Activated CD4-positive, alpha-beta memory T cell treated with anti-CD3 and anti-CD28 coated beads, Interleukin-2, amount 10 ng/mL, durations not matched to agents 7 days and 5 days (primary cell): ENCODE results near the gene GID4. TPM values are rescaled to one million over a fixed set of nuclear protein-coding genes. Genes with fewer than 3 reads are reported as not detected.
"Not testable (repeated sequence)": the region's sequence is repeated elsewhere in the genome, so short reads cannot be mapped to it uniquely, and the experiment has no call there.

Experiments
- CTCF ChIA-PET: fragments of 350-600 bp; sonication (Branson Sonifier 250); formaldehyde crosslinking; loops from one replicate; lab custom pipeline; 2021; ENCODE audit warnings: antibody characterized with exemption, inconsistent platforms; lab: Charles Lee
- POLR2A ChIA-PET: fragments of 350-600 bp; sonication (Branson Sonifier 250); formaldehyde crosslinking; loops from one replicate; lab custom pipeline; 2021; ENCODE audit warnings: antibody characterized with exemption; lab: Charles Lee
- DNase-seq: peaks from one replicate; pipeline ENCODE4 v3.0.0-alpha.2; 2020
- H3K27ac Mint-ChIP-seq: one replicate; pipeline ENCODE4 v1.8.0; 2021; ENCODE audit warnings: mild to moderate bottlenecking, mixed read lengths
- H3K27me3 Mint-ChIP-seq: one replicate; pipeline ENCODE4 v1.8.0; 2021; ENCODE audit warnings: mixed read lengths
- H3K36me3 Mint-ChIP-seq: one replicate; pipeline ENCODE4 v1.8.0; 2021; ENCODE audit warnings: low read depth, mixed read lengths
- H3K4me1 Mint-ChIP-seq: one replicate; pipeline ENCODE4 v1.8.0; 2021; ENCODE audit warnings: mixed read lengths
- H3K4me3 Mint-ChIP-seq: one replicate; pipeline ENCODE4 v1.8.0; 2021; ENCODE audit warnings: mild to moderate bottlenecking, mixed read lengths
- H3K9me3 Mint-ChIP-seq: one replicate; pipeline ENCODE4 v1.8.0; 2021; ENCODE audit warnings: mixed read lengths
- total RNA-seq, 2 experiments: library from RNA; stranded (reverse); gene quantifications; one replicate each; pipeline ENCODE4 v1.2.3, GENCODE V29; 2021

The GID4 gene
- 10 to 100 TPM in 1 of 2 experiments, 1 to 10 TPM in 1; 9.3 to 10.2 TPM for total RNA-seq

DNA sequence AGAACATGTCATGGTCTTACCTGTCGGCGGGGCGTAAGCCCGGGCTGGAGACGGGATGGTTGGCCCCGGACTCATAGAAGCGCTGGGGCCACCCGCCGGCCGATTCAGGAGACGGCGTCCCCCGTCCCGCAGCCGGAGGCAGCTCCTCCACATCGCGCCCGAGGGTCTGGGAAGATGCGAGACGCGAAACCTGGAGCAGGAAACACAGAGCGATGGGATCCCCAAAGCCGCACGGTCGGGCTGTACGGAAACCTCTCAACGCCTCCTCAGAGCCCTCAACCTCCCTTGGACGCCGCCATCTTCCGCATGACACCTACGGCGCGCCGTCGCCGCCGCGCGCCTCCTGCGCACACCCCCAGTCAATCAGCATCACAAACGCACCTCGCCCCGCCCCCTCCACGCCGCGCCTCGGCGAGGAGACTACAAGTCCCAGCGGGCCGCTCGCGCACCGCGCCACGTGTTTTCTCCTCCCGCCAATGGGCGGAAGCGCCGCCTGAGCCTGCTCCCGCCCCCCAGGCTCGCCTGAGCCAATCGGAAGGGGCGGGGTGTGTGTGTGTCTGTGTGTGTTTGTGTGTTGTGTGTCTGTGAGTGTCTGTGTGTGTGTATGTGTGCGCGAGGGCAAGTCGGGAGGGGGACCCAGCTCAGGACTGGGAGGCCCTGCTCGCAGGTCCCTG lies at the start of gene GID4, which contains the start of gene ATPAF2:
TSS of gene GID4 (plus strand) at position 548 of the 674 bp plus-strand sequence. CDS start at position 605, 57 bp downstream.
TSS of gene ATPAF2 (minus strand) at position 308 of the 674 bp plus-strand sequence. CDS start at position 153, 155 bp downstream.
- CTCF ChIA-PET, result interaction anchor here (1.0 kb wide), 1 partner anchor 120 kb away, joined by 3 read pairs; no protein-coding TSS in a partner anchor
- Mint-ChIP-seq H3K4me1 (peaks cover 47% of the 10 kb centered on the region), H3K27me3 (no peaks in the 10 kb centered on the region), H3K9me3 (no peaks in the 10 kb centered on the region), H3K4me3 (peak within 1 kb of the TSS; percentile 95), H3K36me3 (peaks cover 12% of the 10 kb centered on the region), H3K27ac (peak within 1 kb of the TSS; percentile 85)
- POLR2A ChIA-PET, result interaction anchor here (0.8 to 1.7 kb wide), 5 partner anchors 9 to 203 kb away, joined by 3 to 7 read pairs (median 3); partner anchors contain the start of genes DRC3 and SREBF1
- DNase-seq, result peak; percentile 100

DNA sequence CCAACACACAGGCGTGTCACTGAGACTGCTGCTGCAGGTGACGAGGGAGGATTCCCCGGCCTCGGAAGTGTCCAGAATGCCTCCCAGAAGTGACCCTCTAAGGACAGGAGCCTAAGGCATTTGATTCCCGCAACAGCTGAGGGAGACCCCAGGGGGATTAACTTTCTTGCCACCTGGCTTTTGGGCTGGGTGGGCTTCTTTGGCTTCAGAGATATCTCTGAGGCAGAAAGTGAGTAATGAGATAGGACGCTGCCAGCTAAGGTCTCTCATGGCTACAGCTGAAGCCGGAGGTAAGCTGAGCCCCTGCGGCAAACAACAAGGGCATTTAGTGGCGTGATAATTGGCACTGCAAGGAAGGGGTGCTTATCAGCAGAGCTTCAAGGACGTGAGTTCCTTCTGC lies 49.6 kb upstream of the GID4 start:
- Mint-ChIP-seq H3K36me3 (no peaks in the 10 kb centered on the region), H3K4me1 (no peaks in the 10 kb centered on the region), H3K27ac (no peak overlapping the region), H3K4me3 (no peak overlapping the region), H3K9me3 (no peaks in the 10 kb centered on the region), H3K27me3 (no peaks in the 10 kb centered on the region)
- DNase-seq, result no peak
- POLR2A ChIA-PET, result no interaction called here
- CTCF ChIA-PET, result no interaction called here

DNA sequence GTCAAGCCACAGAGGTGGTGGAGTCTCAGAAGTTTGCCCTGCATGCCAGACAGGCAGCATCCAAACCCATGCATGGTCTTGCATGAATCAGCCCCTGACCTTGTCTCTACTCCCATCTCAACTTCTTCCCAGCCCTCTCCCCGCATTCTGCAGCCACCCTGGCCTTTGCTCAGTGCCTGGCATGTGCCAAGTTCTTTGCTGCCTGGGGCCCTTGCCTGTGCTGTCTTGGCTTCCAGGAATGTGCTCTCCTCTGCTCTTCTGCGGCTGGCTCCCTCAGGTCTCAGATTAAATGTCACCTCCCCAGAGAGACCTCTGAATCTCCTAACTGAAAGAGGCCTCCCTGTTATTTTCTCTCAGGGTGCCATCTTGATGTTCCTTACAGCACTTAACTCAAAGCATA lies 48.9 kb upstream of the GID4 start:
- no peak overlapping the region for H3K27ac Mint-ChIP-seq
- no peaks in the 10 kb centered on the region for H3K36me3 Mint-ChIP-seq
- H3K27me3 Mint-ChIP-seq, result no peaks in the 10 kb centered on the region
- no peaks in the 10 kb centered on the region for H3K4me1 Mint-ChIP-seq
- ChIA-PET CTCF (no interaction called here), POLR2A (no interaction called here)
- H3K9me3 Mint-ChIP-seq, result no peaks in the 10 kb centered on the region
- no peak for DNase-seq
- H3K4me3 Mint-ChIP-seq, result no peak overlapping the region

DNA sequence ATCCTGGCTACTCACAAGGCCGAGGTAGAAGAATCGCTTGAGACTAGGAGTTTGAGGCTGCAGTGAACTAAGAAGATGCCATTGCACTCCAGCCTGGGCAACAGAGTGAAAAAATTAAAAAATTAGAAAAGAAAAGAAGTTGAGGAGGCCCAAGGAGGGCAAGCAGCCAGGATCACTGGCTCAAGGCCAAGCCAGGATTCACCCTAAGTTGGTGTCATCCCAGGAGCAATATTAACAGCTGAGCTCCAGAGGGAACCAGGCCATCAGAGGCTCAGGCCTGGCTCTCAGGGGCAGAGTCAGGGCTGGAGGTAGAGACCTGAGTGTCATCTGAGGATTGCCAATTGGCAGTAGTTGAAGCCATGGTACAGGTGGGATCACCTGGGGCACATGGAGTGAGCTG lies 45.8 kb upstream of the GID4 start:
- Mint-ChIP-seq H3K36me3 (no peaks in the 10 kb centered on the region), H3K27me3 (no peaks in the 10 kb centered on the region), H3K4me3 (no peak overlapping the region), H3K27ac (no peak overlapping the region), H3K9me3 (no peaks in the 10 kb centered on the region), H3K4me1 (no peaks in the 10 kb centered on the region)
- DNase-seq, result no peak
- ChIA-PET CTCF (no interaction called here), POLR2A (no interaction called here)

DNA sequence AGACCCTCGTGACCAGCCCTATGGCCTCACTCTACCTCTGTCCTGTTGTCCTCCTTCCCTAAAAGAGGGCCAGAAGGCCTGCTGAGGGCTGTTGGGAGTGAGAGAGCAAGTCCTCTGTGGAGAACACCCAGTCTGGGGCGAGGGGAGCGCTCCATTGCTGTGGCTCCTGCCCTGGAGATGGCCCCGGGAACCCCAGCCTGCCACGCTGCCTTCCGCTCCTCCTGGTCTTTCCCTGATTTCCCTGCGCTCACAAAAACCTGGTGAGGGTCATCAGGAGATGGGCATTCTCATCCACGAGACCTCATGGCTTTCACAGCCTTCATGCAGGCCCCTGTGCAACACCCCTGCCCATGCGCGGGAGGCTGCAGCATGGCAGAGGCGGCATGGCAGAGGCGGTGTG lies 45.4 kb upstream of the GID4 start:
- Mint-ChIP-seq H3K27ac (no peak overlapping the region), H3K4me3 (no peak overlapping the region), H3K36me3 (no peaks in the 10 kb centered on the region), H3K9me3 (no peaks in the 10 kb centered on the region), H3K4me1 (no peaks in the 10 kb centered on the region), H3K27me3 (no peaks in the 10 kb centered on the region)
- ChIA-PET POLR2A (no interaction called here), CTCF (no interaction called here)
- DNase-seq, result no peak

DNA sequence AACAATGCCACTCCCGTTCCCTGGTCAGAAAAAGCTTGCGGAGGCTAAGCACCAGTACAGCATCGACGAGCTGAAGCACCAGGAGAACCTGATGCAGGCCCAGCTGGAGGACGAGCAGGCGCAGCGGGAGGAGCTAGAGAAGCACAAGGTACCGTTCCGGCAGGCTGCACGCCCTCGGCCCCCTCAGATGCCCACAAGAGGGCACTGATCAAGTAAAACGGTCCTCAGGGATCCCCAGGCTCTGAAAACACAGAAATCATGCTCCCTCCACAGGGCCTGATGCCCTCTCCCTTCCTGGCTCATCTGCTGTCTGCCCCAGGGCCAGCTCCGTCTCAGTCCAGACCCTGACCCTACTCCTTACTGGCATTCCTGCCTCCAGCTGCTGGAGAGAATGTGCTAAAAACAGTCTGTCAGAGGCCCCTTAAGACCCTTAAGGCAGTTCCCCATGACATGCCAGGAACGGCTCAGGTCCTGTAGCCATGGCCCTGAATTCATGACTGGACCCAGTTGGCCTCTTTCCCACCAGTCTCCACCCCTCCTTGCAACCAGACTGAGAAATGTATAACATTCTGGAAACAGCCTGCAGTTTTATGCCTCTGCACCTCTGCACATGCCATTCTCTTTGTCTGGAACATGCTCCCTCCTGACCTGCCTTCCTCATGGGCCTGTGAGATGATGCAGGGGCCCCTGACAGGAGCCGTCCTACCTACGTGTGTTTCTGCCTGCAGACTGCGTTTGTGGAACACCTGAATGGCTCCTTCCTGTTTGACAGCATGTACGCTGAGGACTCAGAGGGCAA lies 44.7 kb upstream of the GID4 start:
- H3K4me3 Mint-ChIP-seq, result no peak overlapping the region
- ChIA-PET CTCF (interaction anchor here (1.0 kb wide), 1 partner anchor 39 kb away, joined by 9 read pairs; no protein-coding TSS in a partner anchor), POLR2A (no interaction called here)
- DNase-seq, result no peak
- H3K4me1 Mint-ChIP-seq, result no peaks in the 10 kb centered on the region
- H3K36me3 Mint-ChIP-seq, result no peaks in the 10 kb centered on the region
- H3K27me3 Mint-ChIP-seq, result no peaks in the 10 kb centered on the region
- no peak overlapping the region for H3K27ac Mint-ChIP-seq
- H3K9me3 Mint-ChIP-seq, result no peaks in the 10 kb centered on the region

DNA sequence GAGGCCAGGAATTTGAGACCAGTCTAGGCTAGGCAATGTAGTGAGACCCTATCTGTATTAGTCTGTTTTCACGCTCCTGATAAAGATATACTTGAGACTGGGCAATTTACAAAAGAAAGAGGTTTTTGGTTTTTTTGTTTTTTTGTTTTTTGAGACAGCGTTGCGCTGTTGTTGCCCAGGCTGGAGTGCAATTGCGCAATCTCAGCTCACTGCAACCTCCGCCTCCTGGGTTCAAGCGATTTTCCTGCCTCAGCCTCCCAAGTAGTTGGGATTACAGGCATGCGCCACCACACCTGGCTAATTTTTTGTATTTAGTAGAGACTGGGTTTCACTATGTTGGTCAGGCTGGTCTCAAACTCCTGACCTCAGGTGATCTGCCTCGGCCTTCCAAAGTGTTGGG lies 43.3 kb upstream of the GID4 start:
- CTCF ChIA-PET, H3K27ac Mint-ChIP-seq, H3K27me3 Mint-ChIP-seq, POLR2A ChIA-PET, DNase-seq, H3K4me3 Mint-ChIP-seq, H3K4me1 Mint-ChIP-seq, H3K36me3 Mint-ChIP-seq, H3K9me3 Mint-ChIP-seq: not testable (repeated sequence)

DNA sequence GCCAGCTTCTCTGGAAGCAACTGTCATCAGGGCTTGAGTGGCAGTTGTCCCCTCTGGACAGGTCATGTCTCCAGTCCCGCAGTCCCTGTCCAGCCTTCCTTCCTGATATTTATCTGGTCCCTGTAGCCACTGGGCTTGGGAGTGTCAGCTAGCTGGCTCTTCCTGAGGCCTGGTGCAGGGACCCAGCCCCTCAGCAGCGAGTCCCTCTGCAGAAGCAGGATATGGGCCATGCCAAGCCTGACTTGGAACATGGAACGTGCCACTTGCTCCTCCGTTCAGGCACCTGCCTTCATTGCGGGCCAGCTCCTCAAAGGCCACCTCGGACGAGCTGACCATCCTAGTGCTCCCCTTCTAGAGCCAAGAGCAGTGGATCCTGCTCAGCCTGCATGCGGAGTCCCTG lies 40.3 kb upstream of the GID4 start:
- Mint-ChIP-seq H3K4me1 (no peaks in the 10 kb centered on the region), H3K27ac (no peak overlapping the region), H3K27me3 (no peaks in the 10 kb centered on the region), H3K9me3 (no peaks in the 10 kb centered on the region), H3K36me3 (no peaks in the 10 kb centered on the region), H3K4me3 (no peak overlapping the region)
- DNase-seq, result no peak
- CTCF ChIA-PET, result no interaction called here
- POLR2A ChIA-PET, result no interaction called here

DNA sequence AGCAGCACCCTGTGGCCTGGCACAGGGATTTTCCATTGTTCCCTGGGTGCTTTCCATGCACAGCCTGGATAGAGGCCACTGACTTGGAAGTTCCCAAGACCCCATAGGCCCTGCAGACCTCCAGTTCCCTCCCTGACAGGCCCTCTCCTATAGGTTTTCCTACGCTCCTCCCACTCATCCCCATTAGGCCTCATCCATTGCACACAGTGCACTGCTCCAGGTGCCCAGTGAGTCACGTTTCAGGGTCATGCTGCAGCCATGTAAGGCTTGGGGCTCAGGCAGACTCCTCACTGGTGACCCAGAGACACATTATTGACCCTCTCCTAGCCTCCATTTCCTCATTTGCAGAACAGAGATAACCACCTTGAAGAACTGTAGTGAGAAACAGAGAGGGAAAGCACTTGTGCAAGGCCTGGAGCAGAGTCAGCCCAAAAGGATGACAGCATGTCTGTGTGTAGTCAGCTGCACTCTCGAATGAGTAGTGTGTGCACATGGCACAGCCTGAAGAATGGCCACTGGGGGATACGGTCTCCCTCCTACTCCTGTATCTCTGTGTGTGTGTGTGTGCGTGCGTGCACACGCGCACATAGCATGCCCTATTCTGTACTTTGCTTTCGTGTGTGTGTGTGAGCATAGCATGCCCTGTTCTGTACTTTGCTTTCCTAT lies 39.7 kb upstream of the GID4 start:
- Mint-ChIP-seq H3K27me3 (no peaks in the 10 kb centered on the region), H3K4me1 (no peaks in the 10 kb centered on the region), H3K9me3 (no peaks in the 10 kb centered on the region), H3K27ac (no peak overlapping the region), H3K4me3 (no peak overlapping the region), H3K36me3 (no peaks in the 10 kb centered on the region)
- POLR2A ChIA-PET, result no interaction called here
- CTCF ChIA-PET, result no interaction called here
- no peak for DNase-seq

DNA sequence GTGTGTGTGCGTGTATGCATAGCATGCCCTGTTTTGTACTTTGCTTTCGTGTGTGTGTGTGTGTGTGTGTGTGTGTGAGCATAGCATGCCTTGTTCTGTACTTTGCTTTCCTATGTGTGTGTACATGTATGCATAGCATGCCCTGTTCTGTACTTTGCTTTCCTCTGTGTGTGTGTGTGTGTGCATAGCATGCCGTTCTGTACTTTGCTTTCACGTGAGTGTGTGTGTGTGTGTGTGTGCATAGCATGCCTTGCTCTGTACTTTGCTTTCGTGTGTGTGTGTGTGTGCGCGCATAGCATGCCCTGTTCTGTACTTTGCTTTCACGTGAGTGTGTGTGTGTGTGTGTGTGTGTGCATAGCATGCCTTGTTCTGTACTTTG lies 39.2 kb upstream of the GID4 start:
- ChIA-PET CTCF (no interaction called here), POLR2A (no interaction called here)
- H3K36me3 Mint-ChIP-seq, result no peaks in the 10 kb centered on the region
- no peak overlapping the region for H3K4me3 Mint-ChIP-seq
- DNase-seq, result no peak
- H3K27me3 Mint-ChIP-seq, result no peaks in the 10 kb centered on the region
- no peak overlapping the region for H3K27ac Mint-ChIP-seq
- no peaks in the 10 kb centered on the region for H3K9me3 Mint-ChIP-seq
- peaks cover 2% of the 10 kb centered on the region for H3K4me1 Mint-ChIP-seq

DNA sequence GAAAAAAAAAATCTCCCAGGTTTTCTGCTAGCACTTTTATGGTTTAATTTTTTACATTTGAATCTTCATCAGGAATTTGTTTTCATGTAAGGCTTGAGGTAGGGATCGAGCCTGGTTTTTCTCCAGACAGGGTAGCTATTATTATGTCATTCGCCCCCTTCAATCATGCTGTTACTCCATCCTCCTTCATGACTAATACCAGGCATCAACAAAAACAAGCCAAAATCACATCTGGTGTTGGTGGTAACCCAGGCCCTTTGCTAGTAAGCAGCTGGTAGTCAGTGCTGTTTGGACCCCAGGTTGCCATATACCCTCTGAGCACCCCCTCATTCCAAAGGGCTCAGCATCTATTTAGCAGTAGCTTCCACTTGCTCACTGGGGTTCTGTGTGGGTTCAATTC lies 37.0 kb upstream of the GID4 start:
- no peaks in the 10 kb centered on the region for H3K36me3 Mint-ChIP-seq
- CTCF ChIA-PET, result no interaction called here
- H3K27me3 Mint-ChIP-seq, result no peaks in the 10 kb centered on the region
- POLR2A ChIA-PET, result no interaction called here
- no peak for DNase-seq
- no peak overlapping the region for H3K27ac Mint-ChIP-seq
- peaks cover 9% of the 10 kb centered on the region for H3K4me1 Mint-ChIP-seq
- H3K4me3 Mint-ChIP-seq, result no peak overlapping the region
- no peaks in the 10 kb centered on the region for H3K9me3 Mint-ChIP-seq

DNA sequence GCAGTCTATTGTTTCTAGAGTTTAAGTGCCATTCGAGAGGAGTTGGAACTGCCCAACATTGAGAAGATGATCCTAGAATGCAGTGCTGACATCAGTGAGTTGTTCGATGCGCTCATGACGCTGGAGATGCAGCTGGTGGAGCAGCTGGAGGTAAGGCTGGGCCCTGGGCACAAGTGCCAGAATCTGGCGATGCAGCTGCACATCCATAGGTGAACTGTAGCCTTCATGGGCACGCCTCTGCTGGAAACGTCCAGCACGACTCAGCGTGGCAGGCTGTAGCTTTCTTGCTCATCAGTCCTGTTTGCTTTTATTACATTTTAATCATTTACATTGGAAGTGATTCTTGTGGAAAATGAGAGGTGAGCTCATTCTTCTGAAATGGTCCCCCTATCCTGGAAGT lies 34.9 kb upstream of the GID4 start:
- peaks cover 9% of the 10 kb centered on the region for H3K4me1 Mint-ChIP-seq
- no peaks in the 10 kb centered on the region for H3K36me3 Mint-ChIP-seq
- POLR2A ChIA-PET, result interaction anchor here (1.2 kb wide), 1 partner anchor 32 kb away, joined by 3 read pairs; the partner anchor contains the start of genes DRC3 and TOM1L2
- CTCF ChIA-PET, result no interaction called here
- no peak overlapping the region for H3K27ac Mint-ChIP-seq
- H3K4me3 Mint-ChIP-seq, result no peak overlapping the region
- no peak for DNase-seq
- no peaks in the 10 kb centered on the region for H3K9me3 Mint-ChIP-seq
- no peaks in the 10 kb centered on the region for H3K27me3 Mint-ChIP-seq

DNA sequence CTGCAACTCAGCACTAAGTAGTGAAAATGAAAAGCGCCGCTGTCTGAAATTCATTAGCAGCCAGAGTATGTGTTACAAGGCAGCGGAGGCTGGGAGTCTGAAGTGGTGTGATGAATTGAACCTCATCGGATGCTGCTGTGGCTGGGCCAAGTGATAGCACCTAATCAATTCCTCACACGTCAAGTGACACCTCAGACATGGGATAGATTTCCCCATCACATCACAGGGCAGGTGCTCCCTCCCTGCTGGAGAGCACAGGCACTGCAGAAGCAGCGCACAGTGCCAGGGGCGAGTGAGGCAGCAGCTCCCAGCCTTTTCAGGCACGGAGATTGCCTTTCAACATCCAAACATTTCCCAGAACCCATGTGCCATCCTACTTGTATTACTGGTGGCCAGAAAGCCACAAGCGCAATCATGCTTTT lies 34.3 kb upstream of the GID4 start:
- no peak overlapping the region for H3K4me3 Mint-ChIP-seq
- ChIA-PET CTCF (no interaction called here), POLR2A (interaction anchor here (1.2 kb wide), 1 partner anchor 32 kb away, joined by 3 read pairs; the partner anchor contains the start of genes DRC3 and TOM1L2)
- DNase-seq, result no peak
- H3K27ac Mint-ChIP-seq, result no peak overlapping the region
- no peaks in the 10 kb centered on the region for H3K9me3 Mint-ChIP-seq
- H3K36me3 Mint-ChIP-seq, result no peaks in the 10 kb centered on the region
- peaks cover 9% of the 10 kb centered on the region for H3K4me1 Mint-ChIP-seq
- H3K27me3 Mint-ChIP-seq, result no peaks in the 10 kb centered on the region
